ENCODE measurements around the gene BROX.

Gene BROX

GRCh38 chr1:222777977-222778376 lies 65.6 kb downstream of the BROX start:
- DNase-seq = no peak

GRCh38 chr1:222781251-222781650 lies 68.9 kb downstream of the BROX start:
- no peak for DNase-seq

- DNase-seq = no peak
Observed at GRCh38 chr1:222783051-222783450, 70.7 kb downstream of the BROX start.

- DNase-seq = no peak
Observed at GRCh38 chr1:222784371-222784770, 72.0 kb downstream of the BROX start.
